SKM-1 treated with dmso at 0.1 percent for 144 hours (cell line): ENCODE results near the gene GUCD1.

Source experiments
- DNase-seq: peaks from one replicate; lab custom pipeline; 2025; ENCODE audit not compliant: unreplicated experiment; lab: John Stamatoyannopoulos, UW

The GUCD1 gene

GRCh38 chr22:24590596-24591173 is 35.7 kb upstream of the GUCD1 start:
- no peak for DNase-seq

- no peak for DNase-seq
These were observed 34.6 kb upstream of the GUCD1 start for GRCh38 chr22:24589518-24590030.

- no peak for DNase-seq
These were observed 34.0 kb upstream of the GUCD1 start for GRCh38 chr22:24588757-24589481.

- DNase-seq, result no peak
These were observed 33.4 kb upstream of the GUCD1 start for GRCh38 chr22:24588381-24588756.

GRCh38 chr22:24587948-24588347 is 33.0 kb upstream of the GUCD1 start:
- no peak for DNase-seq

GRCh38 chr22:24587251-24587650 is 32.3 kb upstream of the GUCD1 start:
- DNase-seq, result no peak

GRCh38 chr22:24585927-24586546 is 31.1 kb upstream of the GUCD1 start:
- no peak for DNase-seq

- DNase-seq, result no peak
These were observed 30.5 kb upstream of the GUCD1 start for GRCh38 chr22:24585461-24585860.

- no peak for DNase-seq
These were observed 30.0 kb upstream of the GUCD1 start for GRCh38 chr22:24584871-24585411.

- no peak for DNase-seq
These were observed 29.3 kb upstream of the GUCD1 start for GRCh38 chr22:24584166-24584790.

- no peak for DNase-seq
These were observed 28.6 kb upstream of the GUCD1 start for GRCh38 chr22:24583221-24584165.

GRCh38 chr22:24582056-24582814 is 27.3 kb upstream of the GUCD1 start:
- DNase-seq, result no peak

GRCh38 chr22:24580276-24580675 is 25.3 kb upstream of the GUCD1 start:
- no peak for DNase-seq

- no peak for DNase-seq
These were observed 24.3 kb upstream of the GUCD1 start for GRCh38 chr22:24579258-24579601.

GRCh38 chr22:24578355-24579257 is 23.7 kb upstream of the GUCD1 start:
- no peak for DNase-seq

GRCh38 chr22:24576778-24577177 is 21.8 kb upstream of the GUCD1 start:
- no peak for DNase-seq

GRCh38 chr22:24571266-24571665 is 16.3 kb upstream of the GUCD1 start:
- no peak for DNase-seq

GRCh38 chr22:24567668-24568067 is 12.7 kb upstream of the GUCD1 start:
- DNase-seq, result no peak
